GM12878 (cell line): ENCODE measurements around the gene TSEN54. TPM values are rescaled to one million over a fixed set of nuclear protein-coding genes. Genes with fewer than 3 reads are reported as not detected.
"Not testable (repeated sequence)": the region's sequence is repeated elsewhere in the genome, so short reads cannot be mapped to it uniquely, and the experiment has no call there.

Experiments
- ATAC-seq: fragments of 200-7000 bp; cut with Tn5 transposase; 3 replicates; pipeline ENCODE4 v1.9.1; 2020; ENCODE audit warnings: mild to moderate bottlenecking, moderate library complexity
- BruUV-seq: library from RNA; stranded (reverse); fragments of 400-500 nt; replicated peaks from 2 replicates; lab custom pipeline; 2021; lab: Mats Ljungman, UMichigan
- CTCF ChIA-PET: fragments of 300-600 bp; sonication (Branson Sonifier 250); formaldehyde crosslinking; extraction: SDS; loops from one replicate; lab custom pipeline; 2021; ENCODE audit warnings: inconsistent platforms; lab: Yijun Ruan, JAX
- POLR2A ChIA-PET: fragments of 350-600 bp; formaldehyde crosslinking; extraction: SDS; loops from one replicate; lab custom pipeline; 2021; ENCODE audit warnings: inconsistent platforms; lab: Charles Lee
- RAD21 ChIA-PET: fragments of 300-600 bp; sonication (Branson Sonifier 250); formaldehyde crosslinking; loops from one replicate; lab custom pipeline; 2023; ENCODE audit warnings: antibody characterized with exemption; ENCODE audit not compliant: unreplicated experiment; lab: Charles Lee
- SMC1A ChIA-PET: fragments of 300-600 bp; sonication (Branson Sonifier 250); formaldehyde crosslinking; loops from one replicate; lab custom pipeline; 2023; ENCODE audit not compliant: unreplicated experiment, uncharacterized antibody; lab: Charles Lee
- DNase-seq: peaks from one replicate; pipeline ENCODE4 v3.0.0-alpha.2; 2011; ENCODE audit warnings: low read depth, low spot score
- FAIRE-seq: peaks from 3 replicates; lab custom pipeline; 2011; peaks lifted over from hg19 to GRCh38; lab: Jason Lieb, UNC
- H2AFZ ChIP-seq: 2 replicates; pipeline ENCODE4 v1.6.0; 2011; ENCODE audit warnings: low read depth, low read length, control low read depth; ENCODE audit not compliant: control insufficient read depth
- H3K27ac ChIP-seq: 2 replicates; pipeline ENCODE4 v1.5.1; 2011; ENCODE audit warnings: control low read depth; ENCODE audit not compliant: control insufficient read depth, insufficient read depth
- H3K27me3 ChIP-seq, 2 experiments: replicated peaks in 1 of 2; 2 replicates each; pipeline versions ENCODE4 v1.6.0 to v1.6.1; 2011; ENCODE audit warnings: low read length in 1 of 2; ENCODE audit not compliant: control insufficient read depth in 2 of 2, insufficient read depth in 2 of 2
- H3K36me3 ChIP-seq, 2 experiments: 2 replicates each; pipeline ENCODE4 v1.5.1; 2011; ENCODE audit warnings: low read length in 1 of 2; ENCODE audit not compliant: control insufficient read depth in 2 of 2, insufficient read depth in 2 of 2
- H3K4me1 ChIP-seq: 2 replicates; pipeline ENCODE4 v1.6.1; 2011; ENCODE audit warnings: mild to moderate bottlenecking, low read length, moderate library complexity, mixed read lengths; ENCODE audit not compliant: control insufficient read depth, insufficient read depth
- H3K4me2 ChIP-seq: 2 replicates; pipeline ENCODE4 v1.6.0; 2011; ENCODE audit warnings: control low read depth; ENCODE audit not compliant: control insufficient read depth, insufficient read depth
- H3K4me3 ChIP-seq: fragments of 200-600 bp; sonication (generic); 2 replicates; pipeline ENCODE4 v1.5.1; 2016
- H3K79me2 ChIP-seq: 2 replicates; pipeline ENCODE4 v1.6.0; 2011; ENCODE audit warnings: low read length; ENCODE audit not compliant: control insufficient read depth, insufficient read depth
- H3K9ac ChIP-seq: 2 replicates; pipeline ENCODE4 v1.8.0; 2011; ENCODE audit warnings: low read length, control low read depth, mixed read lengths; ENCODE audit not compliant: control insufficient read depth, insufficient read depth
- H3K9me3 ChIP-seq: replicated peaks from 3 replicates; pipeline ENCODE4 v1.5.1; 2011; ENCODE audit warnings: mild to moderate bottlenecking, low read length; ENCODE audit not compliant: control insufficient read depth, insufficient read depth
- H4K20me1 ChIP-seq: 2 replicates; pipeline ENCODE4 v1.6.0; 2011; ENCODE audit not compliant: control insufficient read depth, insufficient read depth
- EED ChIP-seq: sonication (generic); IDR thresholded peaks from 2 replicates; pipeline ENCODE4 v1.6.1; 2016; ENCODE audit warnings: antibody characterized with exemption, low read depth
- FOXM1 ChIP-seq: IDR thresholded peaks from 2 replicates; pipeline ENCODE4 v1.6.1; 2012; ENCODE audit warnings: low read depth, mild to moderate bottlenecking, inconsistent platforms, low read length, moderate library complexity
- IKZF1 ChIP-seq: fragments of 450-650 bp; conservative IDR thresholded peaks from 2 replicates; pipeline ENCODE4 v1.6.1; 2017; ENCODE audit warnings: antibody characterized with exemption, mild to moderate bottlenecking
- KAT2A ChIP-seq: conservative IDR thresholded peaks from 2 replicates; pipeline ENCODE4 v1.6.1; 2011; ENCODE audit warnings: low read depth, low read length; ENCODE audit not compliant: control insufficient read depth
- NBN ChIP-seq: fragments of 450-650 bp; IDR thresholded peaks from 2 replicates; pipeline ENCODE4 v1.6.1; 2016
- PBX3 ChIP-seq: IDR thresholded peaks from 2 replicates; pipeline ENCODE4 v1.6.1; 2011; ENCODE audit warnings: mild to moderate bottlenecking, low read depth, low read length, moderate library complexity; ENCODE audit not compliant: insufficient replicate concordance
- RAD51 ChIP-seq: fragments of 450-650 bp; IDR thresholded peaks from 2 replicates; pipeline ENCODE4 v1.6.1; 2016; ENCODE audit warnings: moderate library complexity, mild to moderate bottlenecking, inconsistent platforms
- SMAD1 ChIP-seq: fragments of 450-650 bp; IDR thresholded peaks from 2 replicates; pipeline ENCODE4 v1.6.1; 2018; ENCODE audit warnings: mild to moderate bottlenecking, low read depth; ENCODE audit not compliant: partially characterized antibody
- TAF1 ChIP-seq: IDR thresholded peaks from 2 replicates; pipeline ENCODE4 v1.6.1; 2011; ENCODE audit warnings: mild to moderate bottlenecking, low read depth, low read length, borderline replicate concordance
- USF1 ChIP-seq: IDR thresholded peaks from 2 replicates; pipeline ENCODE4 v1.6.1; 2011; ENCODE audit warnings: borderline replicate concordance, low read depth, mild to moderate bottlenecking, moderate library complexity, mixed read lengths, low read length; ENCODE audit not compliant: insufficient read depth; ENCODE audit errors: extremely low read length
- ZBTB40 ChIP-seq: fragments of 450-650 bp; IDR thresholded peaks from 2 replicates; pipeline ENCODE4 v1.6.1; 2016; ENCODE audit warnings: mild to moderate bottlenecking, moderate library complexity, borderline replicate concordance
- WGBS: methylation state at CpG from one replicate; pipeline ENCODE4 v1.1.6; 2016; ENCODE audit warnings: low lambda C conversion rate; ENCODE audit not compliant: insufficient replicate concordance, insufficient coverage; ENCODE audit errors: missing lambda C conversion rate; 5-methylcytosine and 5-hydroxymethylcytosine counted together
- in situ Hi-C: fragments of 300-500 bp; cut with MboI; formaldehyde crosslinking; loops from 9 replicates; pipeline ENCODE4 v1.14.3; 2018; ENCODE audit warnings: mixed read lengths
- intact Hi-C: fragments of 100-400 bp; cut with micrococcal nuclease; formaldehyde crosslinking; loops from one replicate; pipeline ENCODE4 v1.14.2; 2022; ENCODE audit not compliant: unreplicated experiment
- polyA plus RNA-seq, 11 experiments: library from polyadenylated mRNA; depleted of rRNA in 4 of 11; unstranded in 6 of 11; stranded (reverse) in 5 of 11; fragments of >200 nt; fragmentation: Nextera tagmentation in 4 of 11; fragmentation: Illumina TruSeq in 1 of 11; extraction: Ambion mirVana in 4 of 11; extraction: Trizol in 1 of 11; gene quantifications; 1 replicate in 1 of 11; 2 replicates in 10 of 11; pipeline versions ENCODE4 v1.2.1 to v1.2.3, GENCODE V29; 2011 to 2016; ENCODE audit warnings: inconsistent platforms in 2 of 11, missing spikeins in 2 of 11, low read depth in 1 of 11
- total RNA-seq, 4 experiments: library from RNA; depleted of rRNA in 3 of 4; stranded (reverse); fragments of >200 nt in 3 of 4; fragmentation: Illumina TruSeq in 1 of 4; extraction: Trizol in 1 of 4; gene quantifications; 2 replicates each; pipeline versions ENCODE4 v1.2.1 to v1.2.3, GENCODE V29; 2013 to 2021

TSEN54 gene
- total and polyA plus RNA-seq, 10 of the 15 experiments (the other 5 are each of a cell fraction or from before 2014, with no cell fraction given), result 7.1 to 48.0 (median 41.1) TPM

- SMC1A ChIA-PET, H3K27ac ChIP-seq, ATAC-seq, BruUV-seq, H3K9ac ChIP-seq, in situ Hi-C loops, POLR2A ChIA-PET, H3K27me3 ChIP-seq, H3K79me2 ChIP-seq, intact Hi-C loops, H2AFZ ChIP-seq, FAIRE-seq, H3K9me3 ChIP-seq, H3K4me1 ChIP-seq, H4K20me1 ChIP-seq, RAD21 ChIA-PET, DNase-seq, H3K4me3 ChIP-seq, H3K4me2 ChIP-seq, H3K36me3 ChIP-seq: not testable (repeated sequence)
- CTCF ChIA-PET, result interaction anchor here (1.1 kb wide), 1 partner anchor 157 kb away, joined by 3 read pairs; no protein-coding TSS in a partner anchor
- WGBS, result 93% methylated on average over 11 of the region's 11 CpGs
These were observed 38.9 kb upstream of the TSEN54 start for GRCh38 chr17:75477490-75477862.

- Histone ChIP-seq H3K4me3 (no peak overlapping the region), H4K20me1 (no peaks in the 10 kb centered on the region), H3K4me2 (no peak overlapping the region), H3K27me3 (no peaks in the 10 kb centered on the region), H3K36me3 (peaks cover 3% of the 10 kb centered on the region in 2 experiments; a peak in 3 of 4 replicates), H3K79me2 (no peaks in the 10 kb centered on the region), H3K9me3 (no peaks in the 10 kb centered on the region), H2AFZ (no peak overlapping the region), H3K4me1 (no peaks in the 10 kb centered on the region), H3K9ac (no peak overlapping the region), H3K27ac (no peak overlapping the region)
- DNase-seq (no peak), ATAC-seq (no peak), FAIRE-seq (no peak)
- intact Hi-C loops, result no loop called here
- WGBS, result 65% methylated on average over 7 of the region's 7 CpGs
- ChIA-PET SMC1A (interaction anchor here (0.6 kb wide), 1 partner anchor 14 kb away, joined by 3 read pairs; no protein-coding TSS in a partner anchor), CTCF (interaction anchor here (1.0 kb wide), 1 partner anchor 158 kb away, joined by 3 read pairs; no protein-coding TSS in a partner anchor), POLR2A (interaction anchor here (0.7 kb wide), 1 partner anchor 129 kb away, joined by 3 read pairs; no protein-coding TSS in a partner anchor), RAD21 (no interaction called here)
- BruUV-seq, result no TSS peak
- in situ Hi-C loops, result no loop called here
- TF ChIP-seq SMAD1 (no peak), IKZF1 (no peak), RAD51 (no peak), NBN (no peak), KAT2A (no peak), EED (no peak), TAF1 (no peak), ZBTB40 (no peak), USF1 (no peak), FOXM1 (no peak), PBX3 (no peak)
These were observed 37.8 kb upstream of the TSEN54 start for GRCh38 chr17:75478508-75478907.
